SH-SY5Y (cell line): ENCODE results near the gene ITPK1.

Source experiments
- GATA2 ChIP-seq: IDR thresholded peaks from 2 replicates; pipeline ENCODE4 v1.6.1; 2011; ENCODE audit warnings: mild to moderate bottlenecking, low read depth, low read length
- GATA3 ChIP-seq: IDR thresholded peaks from 2 replicates; pipeline ENCODE4 v1.6.1; 2011; ENCODE audit warnings: low read depth, mild to moderate bottlenecking, low read length, moderate library complexity

- TF ChIP-seq GATA2 (no peak), GATA3 (no peak)
Measured at GRCh38 chr14:93045211-93045674, 70.5 kb downstream of the ITPK1 start.
